BLaER1 (cell line): ENCODE results near the gene INPP5J.

Experiments
- H3K27ac ChIP-seq: shearing (Covaris generic); formaldehyde crosslinking; 2 replicates; pipeline ENCODE4 v1.8.1; 2022
- H3K27me3 ChIP-seq: shearing (Covaris generic); formaldehyde crosslinking; 2 replicates; pipeline ENCODE4 v1.8.1; 2022
- H3K36me3 ChIP-seq: shearing (Covaris generic); formaldehyde crosslinking; 2 replicates; pipeline ENCODE4 v1.8.1; 2022
- H3K4me1 ChIP-seq: shearing (Covaris generic); formaldehyde crosslinking; 2 replicates; pipeline ENCODE4 v1.8.1; 2022
- H3K4me2 ChIP-seq: shearing (Covaris generic); formaldehyde crosslinking; 2 replicates; pipeline ENCODE4 v1.8.1; 2022
- H3K4me3 ChIP-seq: shearing (Covaris generic); formaldehyde crosslinking; 2 replicates; pipeline ENCODE4 v1.8.1; 2022
- H3K9ac ChIP-seq: shearing (Covaris generic); formaldehyde crosslinking; 2 replicates; pipeline ENCODE4 v1.8.1; 2022
- H3K9me3 ChIP-seq: shearing (Covaris generic); formaldehyde crosslinking; 2 replicates; pipeline ENCODE4 v1.8.1; 2022
- H4K20me1 ChIP-seq: shearing (Covaris generic); formaldehyde crosslinking; 2 replicates; pipeline ENCODE4 v1.8.1; 2022
- Cebpa-rat ChIP-seq: shearing (Covaris generic); IDR thresholded peaks from 2 replicates; pipeline ENCODE4 v1.8.1; 2022

INPP5J gene

GRCh38 chr22:31142285-31142684, 19.5 kb downstream of the INPP5J start:
- peaks cover 23% of the 10 kb centered on the region for H3K9me3 ChIP-seq
- no peak overlapping the region for H3K4me3 ChIP-seq
- H3K4me1 ChIP-seq = no peaks in the 10 kb centered on the region
- TF ChIP-seq Cebpa-rat = no peak
- no peaks in the 10 kb centered on the region for H3K27me3 ChIP-seq
- no peaks in the 10 kb centered on the region for H4K20me1 ChIP-seq
- H3K9ac ChIP-seq = no peak overlapping the region
- H3K27ac ChIP-seq = no peak overlapping the region
- no peak overlapping the region for H3K4me2 ChIP-seq
- no peaks in the 10 kb centered on the region for H3K36me3 ChIP-seq

DNA sequence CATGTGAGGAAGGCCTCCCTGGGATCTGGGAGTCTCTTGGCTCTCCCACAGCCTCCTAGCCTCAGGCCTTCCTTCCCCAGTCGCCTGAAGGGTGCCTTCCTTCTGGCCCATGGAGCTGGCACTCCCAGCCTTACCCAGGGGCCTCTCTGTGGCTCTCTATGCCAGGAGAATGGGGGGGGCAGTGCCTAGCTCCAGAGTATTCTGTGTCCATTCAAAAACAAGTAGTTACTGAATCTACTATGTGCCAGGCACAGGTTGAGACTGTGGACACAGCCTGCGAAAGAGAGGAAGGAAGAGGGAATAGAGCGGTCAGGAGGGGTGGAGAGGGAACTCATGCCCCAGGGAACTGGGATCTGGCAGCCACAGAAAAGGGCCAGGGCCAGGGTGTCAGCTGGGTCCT, 20.3 kb downstream of the INPP5J start:
- Histone ChIP-seq H3K36me3 (no peaks in the 10 kb centered on the region), H3K9ac (no peak overlapping the region), H3K27ac (no peak overlapping the region)

DNA sequence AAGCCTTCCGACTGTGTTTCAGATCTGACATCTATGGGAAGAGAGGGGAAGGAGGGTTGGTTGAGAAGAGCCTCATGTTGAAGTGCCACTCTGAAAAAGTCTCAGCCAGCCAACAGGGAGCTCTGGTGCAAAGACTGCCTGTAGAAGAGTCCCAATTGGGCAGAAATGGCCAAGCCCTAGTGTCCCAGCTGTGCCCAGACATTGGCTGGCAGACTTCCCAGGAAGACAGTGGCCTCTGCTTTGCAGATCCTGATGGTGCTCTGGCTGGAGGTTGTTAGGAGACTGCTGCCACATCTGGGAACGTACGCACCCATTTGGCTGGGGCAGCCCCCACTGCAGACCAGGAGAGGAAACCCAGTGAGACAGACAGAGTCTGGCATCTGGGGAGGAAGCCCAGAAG, 20.8 kb downstream of the INPP5J start:
- Histone ChIP-seq H3K4me3 (no peak overlapping the region), H4K20me1 (no peaks in the 10 kb centered on the region), H3K27me3 (no peaks in the 10 kb centered on the region), H3K27ac (no peak overlapping the region), H3K36me3 (no peaks in the 10 kb centered on the region), H3K9me3 (peaks cover 28% of the 10 kb centered on the region), H3K4me2 (no peak overlapping the region), H3K4me1 (no peaks in the 10 kb centered on the region), H3K9ac (no peak overlapping the region)
- no peak for TF ChIP-seq Cebpa-rat

More for the DNA sequence above, 20.3 kb downstream of the INPP5J start:
- Histone ChIP-seq H3K27me3 (no peaks in the 10 kb centered on the region), H4K20me1 (no peaks in the 10 kb centered on the region), H3K4me1 (no peaks in the 10 kb centered on the region), H3K4me3 (no peak overlapping the region), H3K4me2 (no peak overlapping the region), H3K9me3 (peaks cover 28% of the 10 kb centered on the region)
- TF ChIP-seq Cebpa-rat = no peak

GRCh38 chr22:31144223-31144622, 21.5 kb downstream of the INPP5J start:
- no peak overlapping the region for H3K4me2 ChIP-seq
- H3K9me3 ChIP-seq = peaks cover 28% of the 10 kb centered on the region
- H3K9ac ChIP-seq = no peak overlapping the region
- no peaks in the 10 kb centered on the region for H3K36me3 ChIP-seq
- no peaks in the 10 kb centered on the region for H4K20me1 ChIP-seq
- no peaks in the 10 kb centered on the region for H3K4me1 ChIP-seq
- H3K4me3 ChIP-seq = no peak overlapping the region
- H3K27me3 ChIP-seq = no peaks in the 10 kb centered on the region
- no peak overlapping the region for H3K27ac ChIP-seq
- TF ChIP-seq Cebpa-rat = no peak

GRCh38 chr22:31148488-31148887, 25.7 kb downstream of the INPP5J start:
- H3K9me3 ChIP-seq = peaks cover 28% of the 10 kb centered on the region
- no peaks in the 10 kb centered on the region for H4K20me1 ChIP-seq
- H3K36me3 ChIP-seq = no peaks in the 10 kb centered on the region
- no peak overlapping the region for H3K9ac ChIP-seq
- no peak overlapping the region for H3K27ac ChIP-seq
- H3K27me3 ChIP-seq = no peaks in the 10 kb centered on the region
- no peak overlapping the region for H3K4me3 ChIP-seq
- H3K4me2 ChIP-seq = no peak overlapping the region
- TF ChIP-seq Cebpa-rat = no peak
- H3K4me1 ChIP-seq = no peaks in the 10 kb centered on the region

GRCh38 chr22:31148953-31149627, 26.3 kb downstream of the INPP5J start:
- Histone ChIP-seq H3K9me3 (peaks cover 28% of the 10 kb centered on the region), H3K4me2 (no peak overlapping the region), H3K4me1 (no peaks in the 10 kb centered on the region), H3K36me3 (no peaks in the 10 kb centered on the region), H3K27me3 (no peaks in the 10 kb centered on the region), H4K20me1 (no peaks in the 10 kb centered on the region), H3K27ac (no peak overlapping the region), H3K4me3 (no peak overlapping the region), H3K9ac (no peak overlapping the region)
- no peak for TF ChIP-seq Cebpa-rat

GRCh38 chr22:31150615-31151014, 27.8 kb downstream of the INPP5J start:
- H3K4me1 ChIP-seq = no peaks in the 10 kb centered on the region
- no peaks in the 10 kb centered on the region for H3K36me3 ChIP-seq
- H3K4me3 ChIP-seq = no peak overlapping the region
- no peak overlapping the region for H3K9ac ChIP-seq
- no peaks in the 10 kb centered on the region for H3K27me3 ChIP-seq
- peaks cover 17% of the 10 kb centered on the region for H3K9me3 ChIP-seq
- no peak for TF ChIP-seq Cebpa-rat
- H4K20me1 ChIP-seq = no peaks in the 10 kb centered on the region
- no peak overlapping the region for H3K27ac ChIP-seq
- H3K4me2 ChIP-seq = no peak overlapping the region

GRCh38 chr22:31151872-31152271, 29.1 kb downstream of the INPP5J start:
- no peak for TF ChIP-seq Cebpa-rat
- H3K4me2 ChIP-seq = no peak overlapping the region
- H3K36me3 ChIP-seq = no peaks in the 10 kb centered on the region
- H3K27ac ChIP-seq = no peak overlapping the region
- peaks cover 10% of the 10 kb centered on the region for H3K9me3 ChIP-seq
- H3K9ac ChIP-seq = no peak overlapping the region
- no peaks in the 10 kb centered on the region for H3K4me1 ChIP-seq
- H3K4me3 ChIP-seq = no peak overlapping the region
- H3K27me3 ChIP-seq = no peaks in the 10 kb centered on the region
- no peaks in the 10 kb centered on the region for H4K20me1 ChIP-seq

- Histone ChIP-seq H3K36me3 (no peaks in the 10 kb centered on the region), H3K9me3 (no peaks in the 10 kb centered on the region), H4K20me1 (no peaks in the 10 kb centered on the region), H3K9ac (no peak overlapping the region), H3K4me3 (no peak overlapping the region), H3K27me3 (no peaks in the 10 kb centered on the region), H3K4me1 (no peaks in the 10 kb centered on the region), H3K4me2 (no peak overlapping the region), H3K27ac (no peak overlapping the region)
- no peak for TF ChIP-seq Cebpa-rat
Observed at GRCh38 chr22:31153357-31153756, 30.6 kb downstream of the INPP5J start.

GRCh38 chr22:31154975-31155374, 32.2 kb downstream of the INPP5J start:
- Histone ChIP-seq H3K36me3 (no peaks in the 10 kb centered on the region), H3K4me1 (peaks cover 6% of the 10 kb centered on the region; the same call in 1 of the 2 replicates), H3K9ac (no peak overlapping the region), H3K9me3 (no peaks in the 10 kb centered on the region), H3K27me3 (no peaks in the 10 kb centered on the region), H3K27ac (no peak overlapping the region), H3K4me2 (no peak overlapping the region), H3K4me3 (no peak overlapping the region), H4K20me1 (no peaks in the 10 kb centered on the region)
- TF ChIP-seq Cebpa-rat = no peak

- no peak overlapping the region for H3K27ac ChIP-seq
Observed at GRCh38 chr22:31155422-31155821, 32.7 kb downstream of the INPP5J start.

More at GRCh38 chr22:31155422-31155821, 32.7 kb downstream of the INPP5J start:
- H4K20me1 ChIP-seq = no peaks in the 10 kb centered on the region
- no peak overlapping the region for H3K4me2 ChIP-seq
- no peak overlapping the region for H3K4me3 ChIP-seq
- no peak overlapping the region for H3K9ac ChIP-seq
- H3K4me1 ChIP-seq = peaks cover 6% of the 10 kb centered on the region
- H3K36me3 ChIP-seq = no peaks in the 10 kb centered on the region
- H3K9me3 ChIP-seq = no peaks in the 10 kb centered on the region
- no peaks in the 10 kb centered on the region for H3K27me3 ChIP-seq
- TF ChIP-seq Cebpa-rat = no peak
